ENCODE results near the gene ATP2C2.

The ATP2C2 gene

DNA sequence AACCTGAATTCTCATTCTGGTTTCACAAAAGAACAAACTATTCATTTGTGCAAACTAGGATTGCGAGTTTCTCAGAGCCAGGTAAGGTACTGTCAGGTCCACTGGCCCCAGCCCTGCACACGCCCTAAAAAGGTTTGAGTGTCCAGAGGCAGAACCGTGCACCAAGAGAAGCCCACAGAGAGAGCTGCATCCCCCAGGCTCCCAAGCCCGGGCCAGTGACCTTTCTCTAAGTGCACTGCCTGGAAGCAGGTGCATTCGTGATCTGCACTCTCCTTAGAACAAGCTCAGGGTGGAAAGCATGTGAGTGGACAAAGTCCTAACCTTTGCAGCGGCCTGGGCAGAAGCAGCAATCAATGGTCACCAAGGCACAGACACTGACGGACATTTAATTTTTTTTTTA lies 109.3 kb downstream of the ATP2C2 start:
- H3K4me3 ChIP-seq (ENCODE audit: insufficient read depth, low read length, poor library complexity, severe bottlenecking) = no peak overlapping the region
- no peaks in the 10 kb centered on the region for H3K36me3 ChIP-seq (ENCODE audit: low read length)
- H3K27me3 ChIP-seq (ENCODE audit: low read length) = no peaks in the 10 kb centered on the region
- TF ChIP-seq, protein P1, sequence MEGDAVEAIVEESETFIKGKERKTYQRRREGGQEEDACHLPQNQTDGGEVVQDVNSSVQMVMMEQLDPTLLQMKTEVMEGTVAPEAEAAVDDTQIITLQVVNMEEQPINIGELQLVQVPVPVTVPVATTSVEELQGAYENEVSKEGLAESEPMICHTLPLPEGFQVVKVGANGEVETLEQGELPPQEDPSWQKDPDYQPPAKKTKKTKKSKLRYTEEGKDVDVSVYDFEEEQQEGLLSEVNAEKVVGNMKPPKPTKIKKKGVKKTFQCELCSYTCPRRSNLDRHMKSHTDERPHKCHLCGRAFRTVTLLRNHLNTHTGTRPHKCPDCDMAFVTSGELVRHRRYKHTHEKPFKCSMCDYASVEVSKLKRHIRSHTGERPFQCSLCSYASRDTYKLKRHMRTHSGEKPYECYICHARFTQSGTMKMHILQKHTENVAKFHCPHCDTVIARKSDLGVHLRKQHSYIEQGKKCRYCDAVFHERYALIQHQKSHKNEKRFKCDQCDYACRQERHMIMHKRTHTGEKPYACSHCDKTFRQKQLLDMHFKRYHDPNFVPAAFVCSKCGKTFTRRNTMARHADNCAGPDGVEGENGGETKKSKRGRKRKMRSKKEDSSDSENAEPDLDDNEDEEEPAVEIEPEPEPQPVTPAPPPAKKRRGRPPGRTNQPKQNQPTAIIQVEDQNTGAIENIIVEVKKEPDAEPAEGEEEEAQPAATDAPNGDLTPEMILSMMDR (IDR thresholded peaks at IDR 0.05; ENCODE audit: insufficient read depth, low read length, poor library complexity, severe bottlenecking) = no peak
- TF ChIP-seq EZH2phosphoT487 (conservative IDR thresholded peaks at IDR 0.05; ENCODE audit: low read length) = no peak
- no peak overlapping the region for H3K4me2 ChIP-seq (ENCODE audit: low read depth, low read length, poor library complexity, severe bottlenecking)
- no peak overlapping the region for H3K27ac ChIP-seq (ENCODE audit: low read depth, low read length)
- no peaks in the 10 kb centered on the region for H4K20me1 ChIP-seq (ENCODE audit: low read depth, low read length)
- H3K9me3 ChIP-seq (ENCODE audit: insufficient read depth, low read length) = no peaks in the 10 kb centered on the region
- H3F3A ChIP-seq (ENCODE audit: insufficient read depth) = no peaks in the 10 kb centered on the region
- no peak overlapping the region for H2AFZ ChIP-seq (ENCODE audit: low read depth, low read length, severe bottlenecking)
- H3K79me2 ChIP-seq (ENCODE audit: insufficient read depth, low read length) = no peaks in the 10 kb centered on the region
- no peak overlapping the region for H3K9ac ChIP-seq (ENCODE audit: low read length)
- H3K9me2 ChIP-seq (replicated peaks; ENCODE audit: insufficient read depth, low read length) = no peaks in the 10 kb centered on the region

DNA sequence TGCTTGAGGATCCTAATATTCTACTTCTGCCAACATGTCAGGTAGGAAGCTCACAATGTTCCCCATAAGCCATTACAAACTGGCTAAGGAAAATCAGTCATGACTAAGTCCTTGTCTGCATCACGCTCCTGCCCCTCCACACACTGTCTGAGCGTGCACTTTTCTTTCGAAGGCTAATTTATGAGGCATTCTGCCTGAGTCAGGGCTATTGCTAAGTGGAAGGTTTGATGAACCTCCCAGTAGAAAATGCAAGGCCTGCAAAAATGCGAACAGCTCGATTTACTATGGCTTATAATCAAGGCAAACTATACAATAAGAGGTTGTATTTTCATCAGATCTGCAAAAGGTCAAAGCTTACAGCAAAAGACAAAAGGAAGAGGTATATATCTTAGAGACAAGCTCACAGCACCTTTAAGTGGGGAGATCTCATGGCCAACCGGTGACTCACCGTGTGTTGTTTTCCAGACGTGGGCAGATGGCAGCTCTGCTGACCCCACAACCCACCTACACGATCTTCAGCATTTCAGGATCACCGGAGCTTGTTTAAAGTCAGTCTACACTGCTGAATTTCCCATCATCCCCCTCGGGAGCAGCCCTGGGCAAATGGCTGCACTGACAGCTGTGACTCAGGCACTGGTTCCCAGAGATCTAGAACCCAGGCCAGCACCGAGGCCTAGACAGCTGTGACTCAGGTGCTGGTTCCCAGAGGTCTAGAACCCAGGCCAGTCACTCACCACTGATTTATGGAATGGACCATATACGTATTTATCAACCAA lies 110.0 kb downstream of the ATP2C2 start:
- H3K9ac ChIP-seq (ENCODE audit: low read length) = no peak overlapping the region

DNA sequence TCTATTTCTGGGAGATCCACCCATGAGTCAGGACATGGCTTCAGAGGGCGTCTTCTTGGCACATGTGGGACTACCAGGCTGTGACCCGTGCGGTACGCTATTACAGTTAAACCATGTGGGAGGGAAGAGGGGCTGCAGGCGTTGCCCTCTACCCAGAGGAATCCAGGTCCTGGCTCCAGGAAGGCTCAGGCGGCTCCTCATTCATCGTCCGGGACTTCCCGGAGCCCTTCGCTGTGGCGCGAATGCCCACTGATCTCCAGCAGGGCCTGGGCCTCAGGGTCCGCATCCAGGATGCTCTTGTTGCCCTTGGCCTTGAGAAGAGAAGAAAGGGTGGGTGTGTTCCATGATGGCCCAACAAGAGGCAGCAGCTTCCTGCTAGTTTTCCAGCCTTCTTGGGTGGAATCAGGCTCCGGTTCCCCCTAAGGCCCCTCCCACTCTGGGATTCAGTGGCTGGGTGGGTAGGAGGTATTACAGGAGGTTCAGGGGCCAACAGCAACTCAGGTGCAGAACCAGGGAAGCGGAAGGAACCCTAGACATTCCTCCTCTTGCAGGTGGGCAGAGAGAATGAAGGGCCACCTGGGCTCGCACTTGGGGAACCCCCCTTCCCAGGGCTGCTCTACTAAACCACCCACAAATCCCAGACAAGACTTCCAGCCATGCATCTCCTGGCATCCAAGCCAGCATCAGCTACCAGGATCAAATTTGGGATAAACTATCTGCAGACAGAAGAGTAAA lies 111.5 kb downstream of the ATP2C2 start:
- H3K9ac ChIP-seq (ENCODE audit: low read length) = no peak overlapping the region
- no peaks in the 10 kb centered on the region for H3K79me2 ChIP-seq (ENCODE audit: insufficient read depth, low read length)
- no peaks in the 10 kb centered on the region for H4K20me1 ChIP-seq (ENCODE audit: low read depth, low read length)
- TF ChIP-seq, protein P1 (IDR thresholded peaks at IDR 0.05; ENCODE audit: insufficient read depth, low read length, poor library complexity, severe bottlenecking) = no peak
- H3F3A ChIP-seq (ENCODE audit: insufficient read depth) = no peaks in the 10 kb centered on the region
- no peaks in the 10 kb centered on the region for H3K27me3 ChIP-seq (ENCODE audit: low read length)
- H3K27ac ChIP-seq (ENCODE audit: low read depth, low read length) = no peak overlapping the region
- H2AFZ ChIP-seq (ENCODE audit: low read depth, low read length, severe bottlenecking) = no peak overlapping the region
- no peaks in the 10 kb centered on the region for H3K36me3 ChIP-seq (ENCODE audit: low read length)
- H3K4me2 ChIP-seq (ENCODE audit: low read depth, low read length, poor library complexity, severe bottlenecking) = no peak overlapping the region
- H3K4me3 ChIP-seq (ENCODE audit: insufficient read depth, low read length, poor library complexity, severe bottlenecking) = no peak overlapping the region
- H3K9me2 ChIP-seq (replicated peaks; ENCODE audit: insufficient read depth, low read length) = no peaks in the 10 kb centered on the region
- no peaks in the 10 kb centered on the region for H3K9me3 ChIP-seq (ENCODE audit: insufficient read depth, low read length)

More for the DNA sequence above, 110.0 kb downstream of the ATP2C2 start:
- no peak overlapping the region for H3K4me2 ChIP-seq (ENCODE audit: low read depth, low read length, poor library complexity, severe bottlenecking)
- H3K79me2 ChIP-seq (ENCODE audit: insufficient read depth, low read length) = no peaks in the 10 kb centered on the region
- no peaks in the 10 kb centered on the region for H4K20me1 ChIP-seq (ENCODE audit: low read depth, low read length)
- no peaks in the 10 kb centered on the region for H3K9me3 ChIP-seq (ENCODE audit: insufficient read depth, low read length)
- TF ChIP-seq, protein P1 (IDR thresholded peaks at IDR 0.05; ENCODE audit: insufficient read depth, low read length, poor library complexity, severe bottlenecking) = no peak
- no peak for TF ChIP-seq EZH2phosphoT487 (conservative IDR thresholded peaks at IDR 0.05; ENCODE audit: low read length)
- H2AFZ ChIP-seq (ENCODE audit: low read depth, low read length, severe bottlenecking) = no peak overlapping the region
- no peak overlapping the region for H3K27ac ChIP-seq (ENCODE audit: low read depth, low read length)
- H3K27me3 ChIP-seq (ENCODE audit: low read length) = no peaks in the 10 kb centered on the region
- no peaks in the 10 kb centered on the region for H3K9me2 ChIP-seq (replicated peaks; ENCODE audit: insufficient read depth, low read length)
- no peaks in the 10 kb centered on the region for H3F3A ChIP-seq (ENCODE audit: insufficient read depth)
- no peaks in the 10 kb centered on the region for H3K36me3 ChIP-seq (ENCODE audit: low read length)
- no peak overlapping the region for H3K4me3 ChIP-seq (ENCODE audit: insufficient read depth, low read length, poor library complexity, severe bottlenecking)

Measured in SU-DHL-6 (cell line).